Fibroblast of upper back skin (primary cell): ENCODE measurements around the gene F11R.
"Not testable (repeated sequence)": the region's sequence is repeated elsewhere in the genome, so short reads cannot be mapped to it uniquely, and the experiment has no call there.

Experiments used
- DNase-seq: peaks from one replicate; pipeline ENCODE4 v3.0.0-alpha.2; 2013

F11R gene

DNA sequence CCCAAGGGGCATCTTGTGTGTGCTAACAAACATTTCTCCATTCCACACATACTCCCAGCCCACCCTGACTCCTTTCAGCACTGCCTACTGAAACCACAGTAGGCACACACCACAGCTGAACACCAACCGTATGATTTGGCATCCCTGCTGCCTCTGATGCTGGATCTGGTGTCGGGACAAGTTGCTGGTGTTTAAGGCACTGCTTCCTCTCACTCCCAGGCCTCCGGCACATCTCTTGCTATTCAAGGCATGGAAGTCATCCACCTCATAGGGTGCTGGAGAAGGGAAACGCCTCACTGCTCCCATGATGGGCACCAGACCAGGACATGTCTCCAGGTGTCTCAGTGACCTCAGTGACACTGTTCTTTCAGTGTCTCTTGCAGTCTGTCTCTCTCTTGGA lies 64.0 kb downstream of the F11R start:
- DNase-seq = no peak

DNA sequence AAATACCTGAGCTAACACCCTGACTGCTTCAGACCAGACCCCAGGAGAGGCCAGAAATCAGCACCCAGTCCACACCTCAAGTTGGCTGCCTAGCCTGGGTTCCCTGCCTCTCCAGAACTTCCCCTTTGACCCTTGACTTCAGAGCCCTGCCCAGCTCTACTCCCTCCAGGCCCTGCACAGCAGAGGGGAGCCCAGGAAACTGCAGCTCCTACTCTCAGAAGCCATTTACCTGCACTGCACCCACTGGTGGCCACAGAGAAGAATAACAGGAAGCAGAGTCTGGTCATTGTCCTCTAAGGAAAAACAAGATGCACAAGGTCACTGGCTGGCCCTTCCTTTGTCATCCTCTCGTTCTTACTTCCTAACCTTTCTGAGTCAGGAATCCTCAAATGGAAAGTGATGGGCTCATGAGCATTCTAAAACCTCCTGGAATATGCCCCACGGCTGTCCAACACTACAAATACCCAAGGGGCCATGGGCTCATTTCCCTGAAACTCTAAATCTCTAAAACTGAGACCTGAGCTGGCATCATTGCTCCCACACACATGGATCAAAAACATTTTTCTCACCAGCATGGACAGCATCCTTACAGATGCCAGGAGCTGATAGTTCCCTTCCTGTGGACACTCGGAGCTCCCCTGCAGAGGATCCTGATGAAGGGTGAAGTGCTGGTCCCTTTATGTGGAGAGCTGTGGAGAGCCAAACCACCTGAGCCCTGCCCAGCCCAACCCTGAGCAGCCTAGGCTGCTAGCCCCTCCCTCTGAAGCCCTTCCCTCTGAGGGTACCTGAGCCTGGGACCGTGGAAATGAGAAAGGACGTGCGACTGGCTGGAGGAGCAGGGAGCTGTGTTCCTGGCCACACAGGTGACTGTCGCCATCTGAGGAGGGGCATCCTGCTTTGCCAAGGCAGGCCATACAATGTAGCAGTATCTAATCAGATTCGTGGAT lies 66.5 kb downstream of the F11R start, which contains the start of gene ITLN2:
Gene ITLN2 (minus strand): TSS at position 652 of the 947 bp plus-strand sequence. CDS start 68 bp downstream, at position 584.
- DNase-seq = peak; percentile 26

DNA sequence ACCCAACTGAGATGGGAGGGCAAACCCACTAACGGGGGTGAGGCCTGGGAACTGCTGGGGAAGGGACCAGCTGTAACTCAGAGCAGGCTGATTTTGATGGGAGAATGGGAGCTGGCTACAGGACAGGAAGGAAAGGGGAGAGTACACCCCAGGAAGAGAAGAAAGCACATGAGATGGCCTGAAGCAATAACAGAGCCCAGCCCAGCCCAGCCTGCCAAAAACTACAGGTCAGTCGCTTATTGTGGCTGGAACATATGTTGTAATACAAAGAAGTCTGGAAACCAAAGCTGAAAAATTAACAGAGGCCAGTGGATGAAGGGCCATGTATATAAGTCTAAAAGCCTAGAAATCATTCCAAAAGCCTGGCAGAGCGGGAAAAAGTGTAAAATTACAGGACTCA lies 67.9 kb downstream of the F11R start:
- no peak for DNase-seq

DNA sequence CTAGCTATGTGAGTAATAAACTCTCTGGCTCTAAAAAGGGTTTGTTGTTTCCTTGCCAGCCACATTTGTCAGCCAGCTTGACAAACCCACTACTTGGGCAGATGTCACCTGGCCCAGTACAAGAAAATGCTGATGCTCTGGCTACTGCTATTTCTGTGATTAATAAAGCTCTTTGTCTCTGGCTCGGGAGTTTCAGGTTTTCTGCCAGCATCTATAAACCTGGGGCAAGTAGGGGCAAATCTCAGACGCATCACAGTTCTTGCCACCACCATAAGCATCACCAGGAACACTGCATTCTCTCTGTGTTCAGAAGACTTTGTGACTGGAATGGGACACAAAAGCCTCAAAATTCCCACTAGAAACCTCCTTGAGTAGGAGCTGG lies 68.8 kb downstream of the F11R start:
- no peak for DNase-seq

DNA sequence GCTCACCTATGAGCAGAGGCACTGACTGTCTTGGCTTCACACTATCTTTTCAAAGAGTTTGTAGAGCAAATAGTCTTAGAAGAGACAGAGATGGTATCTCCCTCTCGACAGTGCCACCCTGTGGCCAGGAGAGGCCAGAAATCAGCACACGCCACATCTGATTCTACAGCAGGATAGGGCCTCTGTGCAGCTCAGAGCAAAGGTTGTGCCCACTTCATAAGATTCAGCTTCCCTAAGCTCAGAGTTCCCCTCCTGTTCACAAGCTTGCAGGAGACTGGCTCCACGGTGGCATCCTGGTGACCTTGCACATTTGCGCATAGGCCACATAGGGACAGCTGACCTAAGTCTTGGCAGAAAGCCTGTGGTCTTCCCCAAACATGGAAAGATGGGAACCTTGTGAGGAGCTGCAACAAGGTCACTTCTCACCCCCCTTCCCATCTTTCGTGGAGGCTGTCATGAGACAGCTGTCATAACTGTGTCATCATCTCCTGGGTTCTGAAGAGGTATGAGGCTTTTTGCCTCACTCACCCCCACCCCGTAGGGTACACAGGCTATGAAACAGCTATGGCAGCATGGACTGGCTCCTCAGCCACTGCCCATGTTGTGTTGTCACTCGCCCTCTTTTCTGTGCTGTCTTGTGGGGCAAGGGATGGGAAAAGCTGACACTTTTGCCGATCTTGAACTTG lies 69.4 kb downstream of the F11R start:
- DNase-seq = peak; percentile 36

DNA sequence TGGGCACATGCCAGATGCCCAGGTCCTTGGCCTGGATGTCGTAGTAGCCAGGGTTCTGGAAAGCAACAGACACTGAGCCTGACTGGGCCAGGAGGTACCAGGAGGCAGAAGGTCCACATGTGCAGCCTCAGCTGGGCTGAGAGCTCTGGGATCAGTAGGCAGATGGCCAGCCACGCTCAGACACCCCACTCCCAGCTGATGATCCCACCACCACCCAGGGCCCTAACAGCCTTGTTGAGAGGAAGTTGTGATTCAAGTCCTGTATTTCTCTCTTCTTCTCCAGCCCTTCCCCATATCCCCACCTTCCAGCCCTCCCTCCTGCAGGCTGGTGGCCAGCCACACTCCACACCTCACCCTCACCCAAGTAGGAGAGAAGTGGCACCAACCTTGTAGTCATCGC lies 70.3 kb downstream of the F11R start:
- no peak for DNase-seq

DNA sequence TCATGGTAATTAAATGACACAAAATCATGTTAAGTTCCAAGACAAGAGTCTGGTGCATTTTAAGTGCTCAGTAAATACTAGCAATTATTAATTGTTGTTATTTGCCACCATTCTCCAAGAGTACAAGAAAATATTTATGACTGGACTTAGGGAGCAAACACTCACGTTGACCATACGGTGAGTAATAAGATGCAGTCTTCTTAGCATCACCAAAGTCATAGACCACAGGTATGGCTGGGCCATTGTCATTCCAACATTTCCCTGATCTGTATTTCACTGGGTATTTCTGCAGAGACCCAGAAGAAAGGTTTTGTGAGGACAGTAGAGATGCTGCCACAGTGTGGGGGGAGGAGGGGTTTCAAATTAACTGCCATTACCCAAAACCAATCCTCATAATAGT lies 71.1 kb downstream of the F11R start:
- DNase-seq = no peak

DNA sequence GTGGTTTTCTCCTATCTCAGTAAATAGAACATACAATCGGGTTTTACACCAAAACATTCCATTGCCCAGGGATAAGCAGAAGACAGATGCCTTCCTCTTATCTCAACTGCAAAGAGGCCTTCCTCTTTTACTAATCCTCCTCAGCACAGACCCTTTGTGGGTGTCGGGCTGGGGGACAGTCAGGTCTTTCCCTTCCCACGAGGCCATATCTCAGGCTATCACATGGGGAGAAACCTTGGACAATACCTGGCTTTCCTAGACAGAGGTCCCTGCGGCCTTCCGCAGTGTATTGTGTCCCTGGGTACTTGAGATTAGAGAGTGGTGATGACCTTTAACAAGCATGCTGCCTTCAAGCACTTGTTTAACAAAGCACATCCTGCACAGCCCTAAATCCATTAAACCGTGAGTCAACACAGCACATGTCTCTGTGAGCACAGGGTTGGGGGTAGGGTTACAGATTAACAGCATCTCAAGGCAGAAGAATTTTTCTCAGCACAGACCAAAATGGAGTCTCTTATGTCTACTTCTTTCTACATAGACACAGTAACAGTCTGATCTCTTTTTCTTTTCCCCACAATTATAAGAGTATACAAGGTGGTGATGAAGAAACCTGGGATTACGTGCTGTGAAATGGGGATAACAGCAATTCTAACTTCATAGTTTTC lies 71.6 kb downstream of the F11R start:
- DNase-seq = peak; percentile 3

DNA sequence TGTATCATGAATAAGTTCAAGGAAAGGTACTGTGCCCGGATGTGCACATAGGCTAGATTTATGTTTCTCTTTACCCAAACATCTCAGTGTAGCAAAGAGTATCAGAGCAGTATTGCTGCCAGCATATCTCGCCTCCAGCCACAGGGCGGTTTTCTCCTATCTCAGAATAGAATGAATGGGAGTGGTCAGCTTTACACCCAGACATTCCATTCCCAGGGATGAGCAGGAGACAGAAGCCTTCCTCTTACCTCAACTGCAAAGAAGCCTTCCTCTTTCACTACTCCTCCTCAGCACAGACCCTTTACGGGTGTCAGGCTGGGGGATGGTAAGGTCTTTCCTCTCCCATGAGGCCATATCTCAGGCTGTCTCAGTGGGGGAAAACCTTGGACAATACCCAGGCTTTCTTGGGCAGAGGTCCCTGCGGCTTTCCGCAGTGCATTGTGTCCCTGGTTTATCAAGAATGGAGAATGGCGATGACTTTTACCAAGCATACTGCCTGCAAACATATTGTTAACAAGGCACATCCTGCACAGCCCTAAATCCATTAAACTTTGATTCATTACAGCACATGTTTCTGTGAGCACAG lies 73.7 kb downstream of the F11R start:
- not testable (repeated sequence) for DNase-seq

DNA sequence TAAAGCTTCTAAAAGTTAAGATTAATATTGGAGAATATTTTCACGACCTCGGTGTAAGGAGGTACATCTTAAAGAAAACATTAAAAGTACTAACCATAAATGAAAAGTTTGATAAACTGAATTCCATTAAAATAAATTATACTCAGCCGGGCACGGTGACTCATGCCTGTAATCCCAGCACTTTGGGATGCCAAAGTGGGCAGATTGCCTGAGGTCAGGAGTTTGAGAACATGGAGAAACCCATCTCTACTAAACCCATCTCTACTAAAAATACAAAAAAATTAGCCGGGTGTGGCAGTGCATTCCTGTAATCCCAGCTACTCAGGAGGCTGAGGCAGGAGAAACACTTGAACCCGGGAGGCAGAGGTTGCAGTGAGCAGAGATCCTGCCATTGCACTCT lies 75.1 kb downstream of the F11R start:
- not testable (repeated sequence) for DNase-seq
